NCI-H748 treated with DMSO at 0.1 percent for 48 hours (cell line): ENCODE results near the gene SORBS1.

Experiments used
- DNase-seq: peaks from one replicate; lab custom pipeline; 2025; lab: John Stamatoyannopoulos, UW

The SORBS1 gene

DNA sequence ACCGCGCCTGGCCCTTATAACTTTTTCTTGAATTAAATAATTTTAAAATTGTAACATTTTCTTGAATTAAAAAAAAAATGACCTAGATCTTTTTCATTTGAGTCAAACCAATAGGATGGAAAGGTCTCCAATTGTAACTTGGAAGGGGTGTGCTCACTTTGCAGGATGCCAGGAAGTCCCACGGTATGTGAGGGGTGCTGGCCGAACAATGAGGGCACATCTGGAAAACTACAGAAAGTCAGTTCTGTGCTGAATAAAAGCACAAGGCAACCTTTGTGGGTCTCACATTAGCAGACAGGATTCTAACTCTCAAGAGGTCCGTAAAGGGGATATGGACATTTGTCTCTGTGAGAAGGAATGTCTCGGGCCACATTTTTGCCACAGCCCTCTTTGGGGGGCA lies 217.6 kb downstream of the SORBS1 start:
- DNase-seq: no peak

DNA sequence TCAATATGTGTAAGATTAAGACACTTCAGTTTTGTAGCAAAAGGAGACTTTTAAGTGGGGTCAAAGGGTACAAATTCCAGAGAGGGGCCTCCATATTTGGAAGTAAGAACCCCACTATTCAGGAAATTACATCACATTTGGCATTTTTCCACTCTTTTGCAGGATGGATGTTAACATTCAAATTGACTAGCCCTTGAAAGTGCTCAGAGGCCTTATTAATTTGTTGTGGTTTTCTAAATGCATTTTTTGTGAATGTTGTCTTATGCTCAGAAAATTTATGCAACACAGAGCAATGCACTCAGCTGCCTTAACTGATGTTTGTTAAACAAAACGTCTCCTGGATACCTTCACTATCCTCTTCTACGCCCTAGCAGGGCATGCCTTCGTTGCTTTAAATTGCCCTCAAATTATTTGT lies 219.4 kb downstream of the SORBS1 start:
- DNase-seq: no peak

DNA sequence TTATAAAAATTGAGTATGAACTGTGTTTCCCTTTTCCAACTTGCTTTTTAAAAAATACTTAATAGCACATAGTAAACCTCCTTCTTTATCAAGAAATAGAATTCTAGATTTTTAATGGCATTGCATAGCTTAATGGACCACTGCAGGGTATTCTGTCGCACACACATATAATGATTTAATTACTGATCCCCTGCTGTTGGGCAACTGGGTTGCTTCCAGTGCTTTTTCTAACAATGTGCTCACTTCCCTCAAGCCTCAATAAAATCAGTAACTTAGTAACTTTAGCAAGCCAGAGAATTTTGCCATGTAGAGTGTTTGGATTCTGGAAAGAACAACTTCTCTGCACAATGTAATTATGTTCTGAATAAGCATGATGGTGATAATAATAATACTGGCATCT lies 221.3 kb downstream of the SORBS1 start:
- no peak for DNase-seq

DNA sequence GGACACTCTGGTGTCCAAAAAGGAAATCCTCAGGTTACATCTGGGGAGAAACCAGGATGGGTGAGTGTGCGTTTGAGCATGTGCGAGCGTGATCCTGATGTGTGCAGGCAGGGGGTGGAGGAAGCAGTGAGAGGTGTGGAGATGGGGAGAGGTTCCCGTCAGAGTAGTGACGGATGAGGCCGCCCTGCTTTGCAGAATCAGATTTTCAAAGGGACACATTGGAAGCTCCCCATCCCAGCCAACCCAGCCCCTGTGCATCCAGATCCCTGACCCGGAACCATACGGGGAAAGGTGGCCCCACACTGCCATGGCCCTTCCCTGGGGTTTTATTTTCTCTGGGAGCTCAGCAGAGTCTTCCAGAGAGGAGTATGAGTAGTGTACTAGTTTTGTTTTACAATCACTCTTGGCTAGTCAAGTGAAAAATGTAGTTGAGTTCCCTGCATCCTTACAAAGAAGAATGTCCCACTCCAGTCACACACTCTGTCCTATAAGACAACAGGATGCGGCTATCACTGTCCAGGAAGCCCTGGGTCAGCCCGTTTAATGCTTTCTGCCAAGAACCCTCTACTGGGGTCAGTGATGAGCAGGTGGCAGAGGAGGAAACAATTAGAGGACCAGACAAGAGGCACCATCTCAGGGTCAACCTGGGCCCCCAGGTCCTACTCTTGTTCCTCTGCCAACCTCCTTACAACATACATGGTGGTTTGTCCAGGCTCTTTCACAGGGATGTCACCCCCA lies 223.6 kb downstream of the SORBS1 start:
- DNase-seq: no peak

DNA sequence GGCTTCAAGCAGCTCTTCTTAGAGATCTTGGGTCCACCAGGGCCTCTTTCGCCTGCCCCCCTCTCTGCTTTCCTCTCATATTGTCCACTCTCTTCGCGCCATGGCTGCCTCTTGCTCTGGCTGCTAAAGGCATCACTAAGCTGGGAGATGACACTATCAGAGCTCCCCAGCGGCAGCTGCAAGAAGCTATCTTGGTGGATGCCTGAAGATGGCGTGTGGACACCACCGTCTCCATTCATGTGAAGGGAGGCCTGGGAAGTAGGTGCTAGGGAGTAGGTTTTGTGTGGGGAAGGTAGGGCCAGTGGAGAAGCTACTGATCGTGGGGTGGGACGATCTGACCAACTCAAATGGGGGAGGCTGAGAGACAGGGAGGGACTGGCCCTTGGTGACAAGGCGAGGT lies 224.5 kb downstream of the SORBS1 start:
- no peak for DNase-seq

DNA sequence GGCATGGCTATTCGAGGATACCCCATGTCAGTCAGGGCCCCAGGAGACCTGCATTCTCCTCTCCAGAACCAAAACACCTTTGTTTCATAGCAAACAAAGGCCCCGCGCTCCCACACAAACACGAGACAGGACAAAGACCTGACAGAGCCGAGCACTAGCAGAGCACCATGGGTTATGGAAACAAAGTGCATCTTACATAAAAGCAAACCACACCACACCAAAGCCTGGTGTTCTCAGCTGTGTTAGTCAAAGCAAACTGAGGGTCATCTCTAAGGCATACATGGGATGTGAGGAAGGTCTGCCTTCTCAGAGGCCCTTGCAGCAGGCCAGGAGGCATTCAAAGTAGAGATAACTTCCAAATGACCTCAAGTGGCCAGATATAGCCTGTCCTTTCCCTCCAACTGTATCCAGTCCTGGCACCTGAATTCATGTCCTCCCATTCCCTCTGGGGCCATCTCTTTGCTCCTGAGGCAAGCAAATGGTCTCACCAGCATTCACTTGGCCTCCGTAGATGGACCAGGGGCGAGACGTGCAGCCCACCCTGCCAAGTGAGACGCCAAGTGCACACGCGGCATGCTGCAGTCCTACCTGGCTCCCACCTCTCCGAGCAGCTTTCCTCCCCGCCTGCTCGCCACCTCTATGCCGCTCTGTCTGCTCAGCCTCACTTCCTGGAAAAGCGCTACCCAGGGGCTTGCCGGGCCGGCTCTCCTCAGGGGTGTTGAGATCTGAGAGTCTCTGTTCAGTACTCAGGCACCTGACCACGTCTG lies 225.1 kb downstream of the SORBS1 start:
- DNase-seq: no peak

DNA sequence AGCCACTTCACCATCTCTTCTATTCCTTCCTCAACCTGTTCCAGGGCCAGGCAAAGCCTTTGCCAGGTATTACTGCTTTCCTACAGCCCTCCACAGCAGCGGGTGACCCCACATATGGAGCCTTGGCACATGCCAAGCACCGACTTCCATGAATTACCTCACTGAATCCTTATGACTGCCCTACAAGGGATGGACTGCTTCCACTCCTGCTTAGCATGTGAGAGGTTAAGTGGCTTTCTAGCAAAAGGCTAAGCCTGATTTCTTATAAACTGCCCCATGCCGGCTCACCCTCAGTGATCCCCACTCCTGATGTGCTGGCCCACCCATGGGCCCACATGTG lies 226.4 kb downstream of the SORBS1 start:
- no peak for DNase-seq

DNA sequence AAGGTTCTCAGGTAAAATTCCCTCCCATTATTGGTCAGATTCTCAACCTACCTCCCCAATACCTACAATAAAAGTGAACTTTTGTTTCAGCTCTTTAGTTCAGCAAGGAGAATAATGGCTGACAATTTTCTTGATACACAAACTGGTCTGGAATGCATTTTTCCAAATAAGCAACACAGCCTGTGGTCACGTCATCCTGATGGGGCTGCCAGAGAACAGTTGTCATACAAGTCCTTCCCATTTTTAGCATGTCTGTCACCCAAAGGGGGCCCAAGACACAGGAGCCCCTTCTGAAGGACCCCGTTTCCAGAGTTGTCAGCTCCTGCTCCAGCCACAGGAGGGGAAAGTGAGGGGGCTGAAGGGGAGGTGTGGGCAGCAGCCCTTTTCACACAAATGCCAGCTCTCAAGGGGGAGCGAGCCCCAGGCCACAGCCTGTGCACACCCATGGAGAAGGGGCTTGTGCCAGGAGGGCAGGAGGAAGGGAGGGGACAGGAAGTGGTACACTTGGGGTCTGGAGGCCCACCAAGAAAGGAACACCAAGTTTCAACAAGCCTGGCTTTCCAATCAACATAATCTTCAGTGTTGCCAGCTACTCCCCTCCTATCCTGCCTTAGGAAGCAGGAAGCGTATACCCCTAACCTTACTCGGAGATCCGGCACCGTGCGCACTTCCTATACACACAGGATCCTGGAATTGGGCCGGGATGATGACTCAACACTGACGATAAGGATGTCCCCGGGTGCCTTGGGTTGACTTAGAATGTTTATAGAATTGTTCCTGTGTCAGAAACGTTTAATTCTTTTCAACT lies 227.0 kb downstream of the SORBS1 start:
- DNase-seq: no peak

DNA sequence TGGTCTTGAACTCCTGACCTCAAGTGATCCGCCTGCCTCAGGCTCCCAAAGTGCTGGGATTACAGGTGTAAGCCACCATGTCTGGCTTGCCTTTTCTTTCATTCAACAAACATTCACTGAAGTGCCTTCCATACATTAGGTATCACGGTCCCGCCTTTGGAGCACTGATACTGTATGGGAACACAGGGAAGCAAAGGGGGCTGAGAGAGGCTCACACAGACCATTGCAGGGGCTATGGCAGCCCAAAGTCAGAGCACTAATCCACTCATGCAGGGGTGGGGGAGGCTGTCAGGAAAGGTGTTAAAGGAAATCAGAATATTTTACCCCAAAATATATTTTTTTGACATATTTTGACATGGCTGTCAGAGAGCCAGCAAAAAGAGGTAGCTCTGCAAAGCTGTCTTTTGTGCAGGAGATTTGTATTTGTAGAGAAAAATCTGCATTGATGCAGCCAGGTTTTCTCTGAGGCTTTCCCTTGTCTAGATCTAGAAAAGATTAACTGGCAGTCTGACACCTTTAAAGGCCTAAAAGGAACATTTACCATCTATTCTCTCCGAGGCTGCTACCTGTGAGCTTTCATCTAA lies 228.4 kb downstream of the SORBS1 start:
- no peak for DNase-seq

DNA sequence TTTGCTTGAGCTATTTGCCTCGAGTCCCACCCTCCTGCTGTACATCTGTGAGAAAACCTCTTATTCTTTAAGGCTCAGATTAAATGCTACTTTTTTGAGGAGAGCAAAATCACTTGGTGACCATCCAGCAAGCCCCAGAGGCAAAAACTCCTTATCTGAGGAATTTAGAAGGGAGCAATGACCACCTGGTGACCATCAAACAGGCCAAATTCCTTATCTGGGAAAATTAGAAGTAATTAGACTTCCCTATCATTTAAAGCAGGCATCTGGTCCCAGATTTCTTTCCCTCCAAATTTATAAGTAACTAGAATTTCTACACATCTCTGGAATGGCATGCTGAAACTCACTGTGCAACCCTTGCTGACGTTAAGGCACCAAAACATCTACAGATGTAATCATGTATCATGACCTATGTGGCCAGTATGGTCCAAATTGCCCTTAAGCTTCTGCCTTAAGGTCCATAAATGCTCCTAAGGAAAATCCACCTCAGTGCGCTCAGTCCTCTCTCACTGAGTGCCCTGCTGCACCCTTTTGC lies 229.5 kb downstream of the SORBS1 start:
- DNase-seq: no peak

DNA sequence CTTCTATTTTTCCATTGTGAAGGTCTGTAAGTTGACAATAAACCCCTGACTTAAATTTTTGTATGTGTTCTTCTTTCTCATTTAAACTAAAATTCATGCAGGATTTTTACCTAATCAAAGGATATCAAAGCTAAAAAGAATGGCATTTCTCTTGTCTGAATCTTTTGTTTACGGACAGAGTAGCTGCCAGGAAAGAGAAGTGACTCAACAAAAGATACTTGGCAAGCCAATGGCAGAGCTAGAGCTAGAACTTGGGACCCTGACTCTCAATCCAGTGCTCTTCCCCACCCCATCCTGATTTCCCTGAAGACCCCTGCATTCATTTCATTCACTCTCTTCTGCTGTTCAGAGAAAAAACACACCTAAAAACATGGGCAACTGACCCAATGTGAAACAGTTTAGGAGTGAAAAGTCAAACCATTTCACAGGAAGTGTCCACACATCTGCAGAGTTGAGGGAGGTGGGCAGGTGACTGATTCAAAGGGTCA lies 230.2 kb downstream of the SORBS1 start:
- no peak for DNase-seq

DNA sequence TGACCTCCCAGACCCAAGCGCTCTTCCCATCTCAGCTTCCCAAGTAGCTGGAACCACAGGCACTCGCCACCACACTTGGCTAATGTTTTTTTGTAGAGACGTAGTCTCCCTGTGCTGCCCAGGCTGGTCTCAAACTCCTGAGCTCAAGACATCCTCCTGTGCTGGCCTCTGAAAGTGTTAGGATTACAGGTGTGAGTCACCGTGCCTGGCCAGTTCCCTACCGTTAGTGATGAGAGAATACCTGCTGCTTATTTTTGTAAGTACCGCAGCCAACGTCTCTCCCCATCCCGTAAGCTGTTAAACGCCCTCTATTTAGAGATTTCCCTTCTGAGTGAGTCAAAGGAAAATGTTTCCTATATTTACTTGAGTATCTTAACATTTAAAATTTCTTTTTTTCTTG lies 231.9 kb downstream of the SORBS1 start:
- DNase-seq: no peak

DNA sequence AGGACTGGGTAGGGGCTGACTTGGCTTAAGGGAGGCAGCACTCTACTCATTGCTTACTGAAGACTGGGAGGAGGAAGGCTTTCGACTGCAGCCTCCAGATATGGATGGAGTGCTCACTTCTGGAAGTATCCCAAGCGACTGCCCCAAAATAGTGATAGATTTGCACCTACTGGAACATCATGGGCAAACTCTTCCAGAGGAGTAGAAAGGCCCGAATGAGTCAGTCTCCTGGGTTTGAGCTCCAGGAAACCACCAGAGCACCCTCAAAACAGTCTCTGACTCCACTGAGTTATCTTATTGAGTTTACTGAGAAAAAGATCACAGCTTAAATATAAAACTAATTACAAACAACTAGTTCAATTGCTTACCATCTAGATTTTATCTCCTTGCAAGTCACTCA lies 233.2 kb downstream of the SORBS1 start:
- no peak for DNase-seq

DNA sequence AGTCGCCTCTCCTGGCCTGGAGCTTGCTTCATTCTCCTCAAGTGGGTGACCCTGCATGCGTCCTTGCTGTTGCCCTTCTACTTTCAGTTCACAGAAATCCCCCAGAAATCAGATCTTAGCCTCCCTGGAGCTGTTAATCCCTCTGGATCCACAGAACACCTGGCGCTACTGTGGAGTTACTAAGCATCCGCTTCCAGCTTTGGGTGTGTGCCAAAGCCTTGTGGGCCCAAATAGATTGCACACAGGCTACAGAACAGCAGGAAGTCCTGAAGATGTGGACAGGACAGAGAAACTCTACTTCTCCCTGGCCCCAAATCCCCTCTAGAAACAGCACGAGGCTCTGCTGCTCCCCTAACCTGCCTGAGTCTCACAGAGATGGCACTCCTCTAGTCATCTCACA lies 233.8 kb downstream of the SORBS1 start:
- no peak for DNase-seq

DNA sequence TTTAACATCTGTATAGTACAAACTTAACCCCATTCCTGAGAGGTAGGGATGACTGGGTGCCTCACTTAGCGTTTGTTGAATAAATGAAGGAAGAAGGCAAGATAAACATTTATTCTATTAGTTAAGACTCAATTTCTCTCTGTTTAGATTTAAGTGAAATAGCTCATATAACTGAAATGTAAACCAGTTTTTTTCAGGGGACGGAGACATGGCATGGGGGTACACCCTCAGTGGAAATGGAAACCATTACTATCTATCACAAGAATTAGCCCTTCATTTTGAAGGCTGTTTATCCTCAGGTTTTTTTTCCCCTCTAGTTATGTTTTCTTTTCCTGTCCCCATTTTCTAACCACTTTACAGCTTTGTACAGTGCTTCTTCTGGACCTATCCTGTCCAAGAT lies 234.8 kb downstream of the SORBS1 start:
- DNase-seq: no peak

DNA sequence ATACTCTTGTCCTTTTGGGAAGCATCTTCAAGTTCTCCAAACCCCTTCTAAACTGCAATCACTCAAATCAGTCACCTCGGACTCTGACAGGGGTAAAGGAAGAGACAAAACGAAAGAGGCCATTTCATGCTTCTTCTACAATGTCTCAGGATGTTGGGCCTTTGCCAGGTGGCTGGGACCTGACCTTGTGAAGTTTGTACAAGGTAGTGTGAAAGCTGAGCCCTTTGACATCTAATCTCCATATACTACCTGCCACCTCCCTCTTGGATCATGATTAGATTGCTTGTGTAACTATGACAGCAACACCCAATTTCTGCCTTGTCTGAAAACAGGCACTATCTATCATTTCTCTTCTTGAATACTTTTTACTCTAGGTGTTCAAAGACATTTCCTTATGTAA lies 235.3 kb downstream of the SORBS1 start:
- no peak for DNase-seq

DNA sequence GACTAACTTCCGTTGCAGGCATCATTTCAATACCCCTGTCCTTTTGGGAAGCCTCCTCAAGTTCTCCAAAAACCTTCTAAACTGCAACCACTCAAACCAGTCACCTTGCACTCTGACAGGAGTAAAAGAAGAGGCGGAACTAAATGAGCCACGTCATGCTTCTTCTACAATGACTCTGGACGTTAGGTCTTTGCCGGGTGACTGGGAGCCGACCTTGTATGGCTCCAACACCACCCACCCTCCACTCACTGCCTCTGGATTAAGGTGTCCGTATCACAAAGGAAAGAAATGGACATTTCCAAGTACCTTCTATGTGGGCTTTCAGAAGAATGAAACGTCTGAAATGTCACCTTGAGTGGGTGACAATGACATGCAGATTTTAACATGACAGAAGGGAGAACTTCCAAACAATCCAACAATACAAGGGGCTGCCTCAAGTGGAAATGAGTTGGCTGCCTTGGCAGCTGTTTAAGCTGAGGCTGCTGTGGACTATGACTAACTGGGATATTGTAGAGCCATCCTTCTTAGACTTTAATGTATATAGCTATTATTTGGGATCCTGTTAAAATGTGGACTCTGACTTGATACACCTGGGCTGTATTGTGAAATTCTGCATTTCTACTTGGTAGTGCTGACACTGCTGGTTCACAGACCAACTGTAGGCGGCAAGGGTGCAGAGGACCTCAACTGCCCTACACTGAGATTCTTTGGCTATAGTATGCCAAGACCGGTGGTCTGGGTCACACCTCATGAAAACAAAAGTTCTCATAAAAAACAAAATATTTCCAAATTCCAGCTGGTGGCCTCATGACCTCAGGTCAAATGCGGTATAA lies 236.5 kb downstream of the SORBS1 start:
- DNase-seq: no peak

DNA sequence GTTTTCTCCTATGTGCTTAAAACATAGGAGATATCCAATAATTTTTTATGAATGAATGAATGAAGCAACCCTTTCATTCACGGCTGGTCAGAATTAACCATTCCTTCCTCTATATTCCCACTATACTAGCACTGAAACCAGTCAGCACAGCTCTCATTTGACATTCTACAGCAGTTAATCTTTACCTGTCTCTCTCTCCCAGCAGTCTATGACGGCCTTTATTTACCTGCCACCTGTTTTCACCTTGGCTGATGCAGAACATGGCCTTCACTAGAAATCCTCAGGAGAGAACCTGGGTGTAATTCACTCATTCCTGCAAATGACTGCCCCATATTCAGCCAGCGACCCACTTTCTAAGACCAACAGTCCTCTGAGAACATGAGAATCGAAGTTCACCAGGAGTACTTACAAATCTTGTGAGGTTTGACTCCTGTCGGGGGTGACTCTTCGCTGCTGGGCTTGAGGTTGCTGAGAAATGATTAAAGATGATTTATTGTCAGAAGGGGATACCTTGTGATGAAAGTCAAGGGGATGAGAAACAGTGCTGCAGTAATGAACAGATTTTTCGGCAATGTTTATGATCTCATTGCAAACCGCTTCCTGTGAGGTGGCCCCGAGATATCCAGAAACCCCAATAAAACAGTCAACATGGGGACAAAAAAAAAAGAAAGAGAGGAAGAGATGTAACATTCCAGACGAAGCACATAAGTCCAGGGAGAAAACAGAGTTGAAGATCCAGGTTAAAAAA lies 239.4 kb downstream of the SORBS1 start:
- DNase-seq: no peak

DNA sequence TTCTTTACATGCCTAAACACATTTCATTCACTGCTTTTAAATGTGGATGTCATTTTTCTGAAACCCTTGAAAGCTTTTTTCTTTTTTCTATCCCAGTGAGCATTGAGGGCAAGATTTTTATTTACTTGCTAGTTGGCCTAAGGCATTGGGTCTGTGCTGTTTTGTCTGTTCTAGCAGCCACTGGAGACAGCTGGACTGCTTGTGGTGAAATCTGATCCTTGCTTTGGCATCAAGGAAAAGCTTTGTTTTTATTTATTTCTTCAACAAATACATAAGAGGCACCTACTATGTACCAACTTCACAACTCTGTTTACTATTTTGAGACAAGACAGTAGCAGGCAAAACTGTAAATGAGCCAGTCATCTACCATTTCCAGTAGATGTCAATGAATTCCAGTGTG lies 241.9 kb downstream of the SORBS1 start:
- no peak for DNase-seq

DNA sequence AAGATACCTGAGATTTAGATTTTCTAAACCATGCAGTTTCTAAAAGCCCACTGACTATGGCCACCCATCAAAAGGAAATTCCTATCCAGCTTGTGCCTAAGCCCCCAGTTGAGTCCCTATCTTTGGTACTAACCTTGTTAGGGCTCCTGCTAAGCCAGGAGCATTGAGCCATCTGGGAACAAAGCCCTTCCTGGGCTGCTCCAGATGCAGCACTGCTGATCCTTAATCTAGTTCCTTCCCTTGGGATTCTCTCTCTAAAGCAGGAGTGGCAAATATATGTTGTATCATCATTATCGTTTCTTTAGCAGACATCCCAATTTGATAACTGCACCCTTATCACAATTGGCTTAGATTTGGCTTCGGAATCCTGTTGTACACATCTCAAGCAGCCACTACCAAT lies 245.7 kb downstream of the SORBS1 start:
- DNase-seq: no peak
